Activated naive CD4-positive, alpha-beta T cell (primary cell): ENCODE data around the gene IDH3A.

ENCODE experiments used
- DNase-seq, 4 experiments: peaks; one replicate each; lab custom pipeline; 2025; lab: John Stamatoyannopoulos, UW

The IDH3A gene

DNA sequence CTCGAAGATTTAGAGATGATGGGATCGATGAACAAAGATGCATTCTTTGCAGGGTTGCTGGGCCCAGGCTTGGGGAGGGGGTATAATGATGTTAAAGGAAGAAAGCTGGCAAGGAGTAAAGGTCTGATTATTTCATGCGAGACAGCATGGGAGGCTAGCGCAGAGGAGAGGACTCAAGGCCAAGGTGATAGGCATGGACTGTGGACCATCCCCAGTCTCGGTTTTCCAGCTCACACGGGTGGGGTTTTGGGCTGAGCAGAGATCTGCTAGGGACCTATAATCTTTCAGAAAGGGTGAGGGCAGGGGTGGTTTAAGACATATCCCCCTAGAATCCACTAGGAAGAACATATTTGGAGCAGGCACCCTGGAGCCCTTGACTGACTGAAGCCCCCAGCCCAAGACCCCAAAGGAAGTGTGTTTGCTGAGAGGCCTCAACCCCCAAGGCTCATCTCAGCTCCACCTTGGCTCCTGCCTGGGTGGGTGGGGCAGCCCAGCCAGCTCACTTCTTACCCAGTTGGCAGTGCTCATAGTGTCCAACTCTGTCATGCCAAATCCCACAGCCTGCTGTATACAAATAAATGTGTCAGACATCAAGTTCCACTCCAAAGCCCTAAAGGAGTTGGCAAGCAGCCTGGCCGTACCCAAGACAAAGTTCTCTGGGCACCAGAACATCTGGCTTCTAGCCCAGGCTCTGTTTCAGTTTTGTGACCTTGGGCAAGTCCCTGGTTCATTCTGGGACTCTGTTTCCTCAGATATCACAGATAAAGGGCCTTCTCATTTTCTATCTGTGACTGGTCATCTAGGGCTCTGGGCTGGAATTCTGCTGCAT, 67.3 kb downstream of the IDH3A start:
- no peak for DNase-seq

DNA sequence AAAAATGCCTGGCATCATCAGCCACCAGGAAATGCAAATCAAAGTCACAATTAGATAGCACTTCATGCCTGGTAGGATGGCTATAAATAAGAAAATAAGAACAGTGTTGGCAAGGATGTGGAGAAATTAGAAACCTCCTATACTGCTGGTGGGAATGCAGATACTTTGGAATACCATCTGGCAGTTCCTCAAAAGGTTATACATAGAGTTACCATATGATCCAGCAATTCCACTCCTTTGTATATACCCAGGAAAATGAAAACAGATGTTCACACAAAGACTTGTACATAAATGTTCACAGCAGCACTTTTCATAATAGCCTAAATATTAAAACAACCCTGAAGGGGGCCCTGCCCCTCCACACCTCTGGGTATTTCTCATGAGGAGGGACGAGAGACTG, 71.6 kb downstream of the IDH3A start:
- DNase-seq: no peak
